Urinary bladder (tissue), 4 donors: ENCODE results near the gene DMC1. TPM values are rescaled to one million over a fixed set of nuclear protein-coding genes. Genes with fewer than 3 reads are reported as not detected.

Experiments used
- DNase-seq: peaks from one replicate; pipeline ENCODE4 v3.0.0-alpha.2; 2015; ENCODE audit errors: extremely low spot score
- H3K27ac ChIP-seq: one replicate; pipeline ENCODE4 v1.5.1; 2013; ENCODE audit warnings: low read depth, mild to moderate bottlenecking, moderate library complexity
- H3K36me3 ChIP-seq: one replicate; pipeline ENCODE4 v1.6.1; 2013; ENCODE audit warnings: mild to moderate bottlenecking, moderate library complexity; ENCODE audit not compliant: insufficient read depth
- H3K4me1 ChIP-seq: one replicate; pipeline ENCODE4 v1.6.1; 2013; ENCODE audit warnings: mild to moderate bottlenecking, moderate library complexity; ENCODE audit not compliant: insufficient read depth
- H3K4me3 ChIP-seq: one replicate; pipeline ENCODE4 v1.5.1; 2013; ENCODE audit warnings: low read depth, low read length
- WGBS: extraction: QIAGEN DNeasy Blood & Tissue Kit; methylation state at CpG from one replicate; pipeline ENCODE4 v1.1.7; 2013; 5-methylcytosine and 5-hydroxymethylcytosine counted together
- polyA plus RNA-seq: library from polyadenylated mRNA; stranded (reverse); fragments of 200-250 nt; gene quantifications from one replicate; pipeline ENCODE4 v1.2.3, GENCODE V29; 2013
- total RNA-seq: library from RNA; depleted of rRNA; stranded (reverse); fragments of >200 nt; gene quantifications from one replicate; pipeline ENCODE4 v1.2.3, GENCODE V29; 2014
- donor health status: healthy with polysubstance abuse.
- donor health status: healthy.

The DMC1 gene
- total and polyA plus RNA-seq, 2 donors, result 1.8 to 6.9 TPM

- no peak for DNase-seq
- Histone ChIP-seq H3K27ac (peak overlapping the region; percentile 100), H3K4me1 (no peaks in the 10 kb centered on the region), H3K36me3 (peaks cover 3% of the 10 kb centered on the region), H3K4me3 (peak overlapping the region; percentile 79)
- 1% methylated on average over 35 of the region's 35 CpGs for WGBS
Measured at GRCh38 chr22:38504731-38505540, 65.0 kb downstream of the DMC1 start.

- Histone ChIP-seq H3K36me3 (peaks cover 9% of the 10 kb centered on the region), H3K4me1 (no peaks in the 10 kb centered on the region), H3K27ac (no peak overlapping the region)
Measured at GRCh38 chr22:38503021-38503420, 67.0 kb downstream of the DMC1 start.

GRCh38 chr22:38501797-38502672 lies 67.9 kb downstream of the DMC1 start:
- Histone ChIP-seq H3K36me3 (peaks cover 9% of the 10 kb centered on the region), H3K4me1 (no peaks in the 10 kb centered on the region), H3K4me3 (no peak overlapping the region), H3K27ac (no peak overlapping the region)
- 78% methylated on average over 10 of the region's 10 CpGs for WGBS
- DNase-seq, result no peak

More at GRCh38 chr22:38503021-38503420, 67.0 kb downstream of the DMC1 start:
- H3K4me3 ChIP-seq, result peak overlapping the region; percentile 26
- no peak for DNase-seq
- 29% methylated on average over 4 of the region's 4 CpGs for WGBS

DNA sequence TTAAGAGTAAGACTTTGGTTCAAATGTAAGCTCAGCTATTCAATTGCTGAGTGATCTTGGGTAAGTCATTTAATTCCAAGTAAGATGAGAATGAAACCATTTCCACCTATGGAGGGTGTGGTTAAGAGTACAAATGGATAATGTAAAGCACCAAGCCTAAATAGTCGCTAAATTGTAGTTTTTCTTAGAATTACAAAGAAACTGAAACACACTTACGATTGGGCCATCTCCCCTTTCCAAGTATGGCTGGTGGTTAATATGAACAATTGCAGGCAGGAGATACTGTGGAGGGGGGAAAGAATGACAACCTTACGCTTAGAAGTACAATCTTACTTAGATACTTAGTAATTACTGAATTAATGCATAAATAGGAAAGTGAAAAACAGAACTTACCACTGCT lies 72.1 kb downstream of the DMC1 start:
- H3K4me3 ChIP-seq, result no peak overlapping the region
- peaks cover 25% of the 10 kb centered on the region for H3K36me3 ChIP-seq
- H3K27ac ChIP-seq, result no peak overlapping the region
- DNase-seq, result no peak
- no peaks in the 10 kb centered on the region for H3K4me1 ChIP-seq
- 92% methylated on average over 3 of the region's 3 CpGs for WGBS

GRCh38 chr22:38494939-38495338 lies 75.0 kb downstream of the DMC1 start:
- no peaks in the 10 kb centered on the region for H3K4me1 ChIP-seq
- H3K27ac ChIP-seq, result no peak overlapping the region
- peaks cover 27% of the 10 kb centered on the region for H3K36me3 ChIP-seq
- no peak overlapping the region for H3K4me3 ChIP-seq
- DNase-seq, result no peak
- 90% methylated on average over 12 of the region's 12 CpGs for WGBS

DNA sequence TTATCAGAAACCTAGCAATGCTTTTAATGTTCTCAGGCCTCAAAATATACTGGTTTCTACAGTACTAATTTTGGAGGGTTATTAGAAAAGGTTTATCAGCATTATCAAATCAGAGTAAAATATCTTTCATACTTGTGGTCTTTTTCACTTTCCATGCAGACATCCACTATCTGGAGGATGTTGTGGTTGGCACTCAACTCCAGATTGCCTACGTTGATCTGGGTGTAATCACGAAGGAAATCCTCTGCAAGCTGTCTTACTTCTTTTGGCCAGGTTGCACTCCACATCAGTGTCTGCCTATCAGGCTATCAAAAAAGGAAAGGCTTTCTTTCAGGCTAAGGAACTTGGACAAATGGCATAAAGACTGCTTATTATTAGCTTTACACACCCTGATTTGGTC lies 75.5 kb downstream of the DMC1 start:
- DNase-seq, result no peak
- Histone ChIP-seq H3K36me3 (peaks cover 27% of the 10 kb centered on the region), H3K4me1 (no peaks in the 10 kb centered on the region), H3K27ac (no peak overlapping the region), H3K4me3 (no peak overlapping the region)
- WGBS, result 33% methylated on average over 2 of the region's 2 CpGs

GRCh38 chr22:38491707-38492348 lies 78.2 kb downstream of the DMC1 start:
- WGBS, result 52% methylated on average over 5 of the region's 5 CpGs
- H3K4me1 ChIP-seq, result no peaks in the 10 kb centered on the region
- DNase-seq, result no peak
- H3K4me3 ChIP-seq, result no peak overlapping the region
- H3K36me3 ChIP-seq, result peaks cover 24% of the 10 kb centered on the region
- H3K27ac ChIP-seq, result no peak overlapping the region

DNA sequence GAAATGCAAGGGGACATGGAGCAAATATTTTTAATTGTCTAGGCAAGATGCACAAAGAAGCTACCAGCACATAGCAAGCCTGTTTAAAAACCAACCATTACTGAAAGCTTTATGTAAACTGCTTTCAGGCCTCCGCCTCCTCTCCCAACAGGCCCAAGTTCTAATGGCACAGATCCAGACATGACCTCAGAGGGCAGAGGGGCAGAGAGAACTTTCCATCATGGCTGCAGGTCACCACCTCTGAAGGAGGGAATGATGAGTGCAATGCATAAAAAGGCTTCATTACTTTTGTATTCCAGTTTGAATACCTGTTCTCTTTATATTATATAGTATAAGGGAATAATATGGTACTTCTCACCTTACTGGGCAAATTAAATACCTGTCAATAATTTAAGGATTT lies 79.1 kb downstream of the DMC1 start:
- no peak for DNase-seq
- WGBS, result 24% methylated on average over 1 of the region's 1 CpG
- Histone ChIP-seq H3K36me3 (peaks cover 21% of the 10 kb centered on the region), H3K4me1 (no peaks in the 10 kb centered on the region), H3K4me3 (no peak overlapping the region), H3K27ac (no peak overlapping the region)

DNA sequence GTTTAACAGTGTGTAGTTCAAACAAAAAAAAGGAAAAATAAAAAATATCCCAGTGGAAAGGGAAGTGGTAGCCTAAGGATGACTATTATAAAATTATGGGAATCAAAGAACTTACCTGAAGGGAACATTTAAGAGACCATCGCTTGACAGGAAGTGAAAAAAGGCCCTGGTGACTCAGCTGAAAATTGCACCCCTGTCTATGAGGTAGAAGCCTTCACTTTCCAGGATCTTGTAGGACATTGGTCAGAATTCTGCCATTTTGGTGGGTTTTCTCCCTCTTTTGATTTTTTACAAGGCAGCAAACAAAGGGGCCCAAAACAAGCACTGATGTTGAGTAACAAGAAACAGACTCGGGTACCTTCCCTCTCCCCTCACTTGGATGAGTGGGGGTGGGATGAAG lies 79.5 kb downstream of the DMC1 start:
- WGBS, result 56% methylated on average over 2 of the region's 2 CpGs
- Histone ChIP-seq H3K36me3 (peaks cover 21% of the 10 kb centered on the region), H3K27ac (no peak overlapping the region), H3K4me3 (no peak overlapping the region), H3K4me1 (no peaks in the 10 kb centered on the region)
- no peak for DNase-seq

GRCh38 chr22:38489561-38490145 lies 80.3 kb downstream of the DMC1 start:
- no peak for DNase-seq
- H3K4me1 ChIP-seq, result no peaks in the 10 kb centered on the region
- H3K27ac ChIP-seq, result no peak overlapping the region
- 72% methylated on average over 7 of the region's 7 CpGs for WGBS
- peaks cover 21% of the 10 kb centered on the region for H3K36me3 ChIP-seq
- no peak overlapping the region for H3K4me3 ChIP-seq

DNA sequence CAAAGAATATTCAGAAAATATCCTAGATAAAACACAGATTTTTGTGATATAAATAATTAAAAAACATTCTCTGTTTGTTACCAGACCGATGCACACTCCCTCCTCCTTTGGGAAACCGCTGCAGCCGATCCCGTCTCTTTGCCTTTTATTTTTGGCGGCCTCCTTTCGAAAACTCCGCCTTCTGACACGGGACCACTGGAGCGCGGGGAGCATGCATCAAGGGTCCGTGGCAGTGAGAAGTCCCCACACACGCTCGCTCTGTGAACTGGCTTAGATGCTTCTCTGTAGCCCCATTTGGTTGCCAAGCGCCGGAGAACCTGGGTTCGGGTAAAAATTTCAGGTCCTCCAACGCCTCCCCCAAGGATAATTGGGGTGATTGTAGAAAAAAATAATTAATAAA lies 80.8 kb downstream of the DMC1 start:
- WGBS, result 92% methylated on average over 17 of the region's 17 CpGs
- H3K36me3 ChIP-seq, result peaks cover 21% of the 10 kb centered on the region
- no peak overlapping the region for H3K4me3 ChIP-seq
- H3K27ac ChIP-seq, result no peak overlapping the region
- H3K4me1 ChIP-seq, result no peaks in the 10 kb centered on the region
- DNase-seq, result no peak

DNA sequence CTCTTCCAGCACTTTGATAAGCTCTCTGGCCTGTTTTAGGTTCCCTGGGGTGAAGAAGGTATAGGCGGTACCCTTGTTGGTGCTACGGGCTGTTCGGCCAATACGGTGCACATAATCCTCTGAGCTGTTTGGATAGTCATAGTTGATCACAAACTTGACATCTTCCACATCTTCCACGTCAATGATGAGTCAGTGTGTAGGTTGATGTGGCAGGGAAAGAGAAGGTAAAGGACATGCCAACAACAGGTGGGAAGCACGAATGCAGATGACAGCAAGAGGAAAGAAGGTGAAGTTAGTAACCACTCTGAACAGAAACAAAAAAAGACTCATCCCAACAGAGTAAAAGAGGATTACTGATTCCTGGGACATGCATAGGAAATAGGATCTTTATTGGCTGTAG lies 82.0 kb downstream of the DMC1 start:
- Histone ChIP-seq H3K36me3 (peaks cover 15% of the 10 kb centered on the region), H3K4me1 (no peaks in the 10 kb centered on the region)

GRCh38 chr22:38485783-38486182 lies 84.2 kb downstream of the DMC1 start:
- WGBS, result 65% methylated on average over 5 of the region's 5 CpGs
- no peak overlapping the region for H3K27ac ChIP-seq
- no peaks in the 10 kb centered on the region for H3K4me1 ChIP-seq
- no peak for DNase-seq
- H3K36me3 ChIP-seq, result peaks cover 13% of the 10 kb centered on the region
- H3K4me3 ChIP-seq, result no peak overlapping the region

More for the DNA sequence above, 82.0 kb downstream of the DMC1 start:
- DNase-seq, result no peak
- no peak overlapping the region for H3K27ac ChIP-seq
- no peak overlapping the region for H3K4me3 ChIP-seq
- 80% methylated on average over 6 of the region's 6 CpGs for WGBS
